HCT116 (cell line): Measurements from ENCODE around the gene MAN2B1. TPM values are rescaled to one million over a fixed set of nuclear protein-coding genes. Genes with fewer than 3 reads are reported as not detected.

ENCODE experiments used
- ATAC-seq: fragments of 200-7000 bp; cut with Tn5 transposase; 2 replicates; pipeline ENCODE4 v1.9.1; 2020; ENCODE audit warnings: mild to moderate bottlenecking, moderate library complexity
- BruUV-seq: library from RNA; stranded (reverse); fragments of 400-500 nt; replicated peaks from 2 replicates; lab custom pipeline; 2021; lab: Mats Ljungman, UMichigan
- CTCF ChIA-PET: fragments of 300-600 bp; sonication (Branson Sonifier 250); formaldehyde crosslinking; loops from one replicate; lab custom pipeline; 2021; ENCODE audit warnings: antibody characterized with exemption; lab: Charles Lee
- POLR2A ChIA-PET: fragments of 300-600, 350-600 bp; sonication (Branson Sonifier 250); formaldehyde crosslinking; loops from one replicate; lab custom pipeline; 2021; ENCODE audit warnings: antibody characterized with exemption; lab: Charles Lee
- RAD21 ChIA-PET, 2 experiments: fragments of 300-600 bp; sonication (Branson Sonifier 250); formaldehyde crosslinking; loops; one replicate each; lab custom pipeline; 2023; ENCODE audit warnings: low total read pairs in 2 of 2; ENCODE audit not compliant: uncharacterized antibody in 2 of 2, unreplicated experiment in 2 of 2, low non-redundant PET in 1 of 2; lab: Charles Lee
- DNase-seq: peaks from one replicate; pipeline ENCODE4 v3.0.0-alpha.2; 2010; ENCODE audit warnings: low read depth, low spot score
- H2AFZ ChIP-seq: fragments of 200-600 bp; shearing (Covaris generic), sonication (generic); 2 replicates; pipeline ENCODE4 v1.6.1; 2017; ENCODE audit warnings: low read depth, mixed run types, mixed read lengths, antibody characterized with exemption, low read length; ENCODE audit not compliant: poor library complexity, severe bottlenecking
- H3K27ac ChIP-seq: 2 replicates; pipeline ENCODE4 v1.5.1; 2012; ENCODE audit warnings: low read depth, low read length
- H3K27me3 ChIP-seq: fragments of 200-600 bp; sonication (generic); 2 replicates; pipeline ENCODE4 v1.6.1; 2016; ENCODE audit warnings: mixed run types, low read length, mixed read lengths; ENCODE audit not compliant: insufficient read depth
- H3K36me3 ChIP-seq, 2 experiments: fragments of 200-500 bp in 1 of 2; fragments of 200-600 bp in 1 of 2; sonication (Bioruptor generic) in 1 of 2; sonication (generic) in 1 of 2; 2 replicates each; pipeline versions ENCODE4 v1.5.1 to v1.6.1; 2014 to 2016; ENCODE audit warnings: low read length in 2 of 2, inconsistent platforms in 1 of 2, mixed read lengths in 1 of 2, mixed run types in 1 of 2; ENCODE audit not compliant: insufficient read depth in 2 of 2, control insufficient read depth in 1 of 2
- H3K4me1 ChIP-seq, 2 experiments: fragments of 200-600 bp in 1 of 2; sonication (generic) in 1 of 2; 2 replicates each; pipeline versions ENCODE4 v1.5.1 to v1.6.1; 2012 to 2017; ENCODE audit warnings: low read length in 2 of 2, inconsistent platforms in 1 of 2, mild to moderate bottlenecking in 1 of 2, mixed read lengths in 1 of 2, mixed run types in 1 of 2, moderate library complexity in 1 of 2; ENCODE audit not compliant: insufficient read depth in 2 of 2, control insufficient read depth in 1 of 2
- H3K4me2 ChIP-seq: fragments of 200-600 bp; sonication (generic); 2 replicates; pipeline ENCODE4 v1.6.1; 2017; ENCODE audit warnings: mixed run types, low read length, mixed read lengths
- H3K4me3 ChIP-seq, 2 experiments: fragments of 200-600 bp in 1 of 2; sonication (generic) in 1 of 2; replicated peaks in 1 of 2; 2 replicates each; pipeline ENCODE4 v1.5.1; 2011 to 2016; ENCODE audit warnings: low read length in 2 of 2, control low read depth in 1 of 2, low read depth in 1 of 2, mild to moderate bottlenecking in 1 of 2, mixed read lengths in 1 of 2, mixed run types in 1 of 2
- H3K79me2 ChIP-seq: fragments of 200-600 bp; sonication (generic); 2 replicates; pipeline ENCODE4 v1.6.1; 2017; ENCODE audit warnings: mild to moderate bottlenecking, mixed run types, low read length, moderate library complexity, mixed read lengths; ENCODE audit not compliant: insufficient read depth
- H3K9ac ChIP-seq: fragments of 200-600 bp; sonication (generic); 2 replicates; pipeline ENCODE4 v1.6.1; 2016; ENCODE audit warnings: low read length, mixed read lengths
- H3K9me2 ChIP-seq: fragments of 200-600 bp; sonication (generic), shearing (Covaris generic); 2 replicates; pipeline ENCODE4 v1.6.1; 2017; ENCODE audit warnings: mixed run types, mild to moderate bottlenecking, moderate library complexity; ENCODE audit not compliant: insufficient read depth
- H3K9me3 ChIP-seq, 2 experiments: fragments of 200-500 bp in 1 of 2; fragments of 200-600 bp in 1 of 2; sonication (Bioruptor generic) in 1 of 2; sonication (generic) in 1 of 2; 2 replicates each; pipeline ENCODE4 v1.6.1; 2014 to 2017; ENCODE audit warnings: low read length in 2 of 2, mixed read lengths in 2 of 2, inconsistent platforms in 1 of 2, low read depth in 1 of 2, mild to moderate bottlenecking in 1 of 2, mixed run types in 1 of 2, moderate library complexity in 1 of 2; ENCODE audit not compliant: control insufficient read depth in 1 of 2, insufficient read depth in 1 of 2
- H4K20me1 ChIP-seq: fragments of 200-600 bp; sonication (generic), shearing (Covaris generic); 2 replicates; pipeline ENCODE4 v1.6.1; 2017; ENCODE audit warnings: mixed run types, mild to moderate bottlenecking, moderate library complexity; ENCODE audit not compliant: insufficient read depth
- EGR1 ChIP-seq: IDR thresholded peaks from 2 replicates; pipeline ENCODE4 v1.6.1; 2012; ENCODE audit warnings: low read depth
- EZH2phosphoT487 ChIP-seq: fragments of 200-600 bp; IDR thresholded peaks from 2 replicates; pipeline ENCODE4 v1.6.1; 2018; ENCODE audit warnings: antibody characterized with exemption, borderline replicate concordance
- FOSL1 ChIP-seq: IDR thresholded peaks from 2 replicates; pipeline ENCODE4 v1.6.1; 2012; ENCODE audit warnings: low read depth
- JUND ChIP-seq: IDR thresholded peaks from 2 replicates; pipeline ENCODE4 v1.6.1; 2012
- POLR2A ChIP-seq: IDR thresholded peaks from 2 replicates; pipeline ENCODE4 v1.7.0; 2011; ENCODE audit warnings: borderline replicate concordance; ENCODE audit not compliant: insufficient read depth, insufficient read length; ENCODE audit errors: extremely low read depth
- SP1 ChIP-seq: IDR thresholded peaks from 2 replicates; pipeline ENCODE4 v1.6.1; 2012; ENCODE audit warnings: low read depth
- SRF ChIP-seq: IDR thresholded peaks from 2 replicates; pipeline ENCODE4 v1.6.1; 2012; ENCODE audit warnings: low read depth
- TCF7L2 ChIP-seq: IDR thresholded peaks from 2 replicates; pipeline ENCODE4 v1.7.0; 2011; ENCODE audit warnings: borderline replicate concordance, inconsistent platforms; ENCODE audit not compliant: insufficient read depth, insufficient read length; ENCODE audit errors: extremely low read depth
- ZFX ChIP-seq: fragments of 450-650 bp; IDR thresholded peaks from 2 replicates; pipeline ENCODE4 v1.6.1; 2017
- ZNF274 ChIP-seq: fragments of 200-500 bp; sonication (Bioruptor generic); IDR thresholded peaks from 2 replicates; pipeline ENCODE4 v1.6.1; 2014; ENCODE audit warnings: mild to moderate bottlenecking, low read depth, low read length, inconsistent platforms
- intact Hi-C: fragments of 100-400 bp; cut with micrococcal nuclease; formaldehyde crosslinking; loops from 2 replicates; pipeline ENCODE4 v1.10.0; 2022
- total RNA-seq: library from RNA; stranded (reverse); gene quantifications from one replicate; pipeline ENCODE4 v1.2.1, GENCODE V29; 2021; ENCODE audit not compliant: unreplicated experiment
- TF ChIP-seq, protein P1 (sequence below): IDR thresholded peaks from 2 replicates; pipeline ENCODE4 v1.6.1; 2012
- TF ChIP-seq, protein P2 (sequence below), 3 experiments: fragments of 200-600 bp in 1 of 3; sonication (generic) in 1 of 3; IDR thresholded peaks in 2 of 3; conservative IDR thresholded peaks in 1 of 3; 2 replicates each; pipeline ENCODE4 v1.5.1; 2012 to 2017; ENCODE audit warnings: low read depth in 2 of 3, low read length in 2 of 3, antibody characterized with exemption in 1 of 3, borderline replicate concordance in 1 of 3, control low read depth in 1 of 3, mild to moderate bottlenecking in 1 of 3, mixed read lengths in 1 of 3, mixed run types in 1 of 3, moderate library complexity in 1 of 3; ENCODE audit not compliant: insufficient read depth in 1 of 3
- TF ChIP-seq, protein P3 (sequence below): IDR thresholded peaks from 2 replicates; pipeline ENCODE4 v1.6.1; 2012; ENCODE audit warnings: low read depth
- TF ChIP-seq, protein P4 (sequence below): IDR thresholded peaks from 2 replicates; pipeline ENCODE4 v1.6.1; 2012

MAN2B1 gene
- total RNA-seq, 1 experiment from 2014 or later, result 48.3 TPM

DNA sequence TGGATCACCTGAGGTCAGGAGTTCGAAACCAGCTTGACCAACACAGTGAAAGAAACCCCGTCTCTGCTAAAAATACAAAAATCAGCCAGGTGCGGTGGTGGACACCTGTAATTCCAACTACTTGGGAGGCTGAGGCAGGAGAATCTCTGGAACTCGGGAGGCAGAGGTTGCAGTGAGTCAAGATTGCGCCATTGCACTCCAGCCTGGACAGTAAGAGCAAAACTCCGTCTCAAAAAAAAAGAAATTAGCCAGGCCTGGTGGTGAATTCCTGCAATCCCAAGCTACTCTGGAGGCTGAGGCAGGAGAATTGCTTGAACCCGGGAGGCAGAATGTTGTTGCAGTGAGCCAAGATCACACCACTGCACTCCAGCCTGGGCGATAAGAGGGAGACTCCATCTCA lies 42.1 kb upstream of the MAN2B1 start:
- CTCF ChIA-PET, result interaction anchor here (0.6 kb wide), 1 partner anchor 52 kb away, joined by 5 read pairs; no protein-coding TSS in a partner anchor
- DNase-seq, result no peak
- no peak overlapping the region for H3K4me3 ChIP-seq
- no peak overlapping the region for H3K27ac ChIP-seq
- no peaks in the 10 kb centered on the region for H4K20me1 ChIP-seq
- H3K9me2 ChIP-seq, result no peaks in the 10 kb centered on the region
- no peak overlapping the region for H3K9ac ChIP-seq
- no peaks in the 10 kb centered on the region for H3K27me3 ChIP-seq
- TF ChIP-seq EGR1, result no peak
- TF ChIP-seq SP1, result no peak
- TF ChIP-seq POLR2A, result no peak
- TF ChIP-seq, protein P1, sequence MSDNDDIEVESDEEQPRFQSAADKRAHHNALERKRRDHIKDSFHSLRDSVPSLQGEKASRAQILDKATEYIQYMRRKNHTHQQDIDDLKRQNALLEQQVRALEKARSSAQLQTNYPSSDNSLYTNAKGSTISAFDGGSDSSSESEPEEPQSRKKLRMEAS, result no peak
- TF ChIP-seq, protein P2, sequence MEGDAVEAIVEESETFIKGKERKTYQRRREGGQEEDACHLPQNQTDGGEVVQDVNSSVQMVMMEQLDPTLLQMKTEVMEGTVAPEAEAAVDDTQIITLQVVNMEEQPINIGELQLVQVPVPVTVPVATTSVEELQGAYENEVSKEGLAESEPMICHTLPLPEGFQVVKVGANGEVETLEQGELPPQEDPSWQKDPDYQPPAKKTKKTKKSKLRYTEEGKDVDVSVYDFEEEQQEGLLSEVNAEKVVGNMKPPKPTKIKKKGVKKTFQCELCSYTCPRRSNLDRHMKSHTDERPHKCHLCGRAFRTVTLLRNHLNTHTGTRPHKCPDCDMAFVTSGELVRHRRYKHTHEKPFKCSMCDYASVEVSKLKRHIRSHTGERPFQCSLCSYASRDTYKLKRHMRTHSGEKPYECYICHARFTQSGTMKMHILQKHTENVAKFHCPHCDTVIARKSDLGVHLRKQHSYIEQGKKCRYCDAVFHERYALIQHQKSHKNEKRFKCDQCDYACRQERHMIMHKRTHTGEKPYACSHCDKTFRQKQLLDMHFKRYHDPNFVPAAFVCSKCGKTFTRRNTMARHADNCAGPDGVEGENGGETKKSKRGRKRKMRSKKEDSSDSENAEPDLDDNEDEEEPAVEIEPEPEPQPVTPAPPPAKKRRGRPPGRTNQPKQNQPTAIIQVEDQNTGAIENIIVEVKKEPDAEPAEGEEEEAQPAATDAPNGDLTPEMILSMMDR (IDR thresholded peaks at IDR 0.05 in 2 of 3, conservative IDR thresholded peaks at IDR 0.05 in 1 of 3; ENCODE audit: borderline replicate concordance in 1 of 3, insufficient read depth in 1 of 3, low read depth in 2 of 3, low read length in 2 of 3), result no peak
- TF ChIP-seq FOSL1, result no peak
- TF ChIP-seq, protein P3, sequence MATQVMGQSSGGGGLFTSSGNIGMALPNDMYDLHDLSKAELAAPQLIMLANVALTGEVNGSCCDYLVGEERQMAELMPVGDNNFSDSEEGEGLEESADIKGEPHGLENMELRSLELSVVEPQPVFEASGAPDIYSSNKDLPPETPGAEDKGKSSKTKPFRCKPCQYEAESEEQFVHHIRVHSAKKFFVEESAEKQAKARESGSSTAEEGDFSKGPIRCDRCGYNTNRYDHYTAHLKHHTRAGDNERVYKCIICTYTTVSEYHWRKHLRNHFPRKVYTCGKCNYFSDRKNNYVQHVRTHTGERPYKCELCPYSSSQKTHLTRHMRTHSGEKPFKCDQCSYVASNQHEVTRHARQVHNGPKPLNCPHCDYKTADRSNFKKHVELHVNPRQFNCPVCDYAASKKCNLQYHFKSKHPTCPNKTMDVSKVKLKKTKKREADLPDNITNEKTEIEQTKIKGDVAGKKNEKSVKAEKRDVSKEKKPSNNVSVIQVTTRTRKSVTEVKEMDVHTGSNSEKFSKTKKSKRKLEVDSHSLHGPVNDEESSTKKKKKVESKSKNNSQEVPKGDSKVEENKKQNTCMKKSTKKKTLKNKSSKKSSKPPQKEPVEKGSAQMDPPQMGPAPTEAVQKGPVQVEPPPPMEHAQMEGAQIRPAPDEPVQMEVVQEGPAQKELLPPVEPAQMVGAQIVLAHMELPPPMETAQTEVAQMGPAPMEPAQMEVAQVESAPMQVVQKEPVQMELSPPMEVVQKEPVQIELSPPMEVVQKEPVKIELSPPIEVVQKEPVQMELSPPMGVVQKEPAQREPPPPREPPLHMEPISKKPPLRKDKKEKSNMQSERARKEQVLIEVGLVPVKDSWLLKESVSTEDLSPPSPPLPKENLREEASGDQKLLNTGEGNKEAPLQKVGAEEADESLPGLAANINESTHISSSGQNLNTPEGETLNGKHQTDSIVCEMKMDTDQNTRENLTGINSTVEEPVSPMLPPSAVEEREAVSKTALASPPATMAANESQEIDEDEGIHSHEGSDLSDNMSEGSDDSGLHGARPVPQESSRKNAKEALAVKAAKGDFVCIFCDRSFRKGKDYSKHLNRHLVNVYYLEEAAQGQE, result no peak
- no peak for TF ChIP-seq EZH2phosphoT487
- TF ChIP-seq, protein P4, sequence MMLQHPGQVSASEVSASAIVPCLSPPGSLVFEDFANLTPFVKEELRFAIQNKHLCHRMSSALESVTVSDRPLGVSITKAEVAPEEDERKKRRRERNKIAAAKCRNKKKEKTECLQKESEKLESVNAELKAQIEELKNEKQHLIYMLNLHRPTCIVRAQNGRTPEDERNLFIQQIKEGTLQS, result no peak
- no peak for TF ChIP-seq ZFX
- TF ChIP-seq JUND, result no peak
- TF ChIP-seq TCF7L2, result no peak
- TF ChIP-seq SRF, result no peak
- TF ChIP-seq ZNF274, result no peak
- ATAC-seq, result no peak
- BruUV-seq, result no TSS peak
- POLR2A ChIA-PET, result no interaction called here
- H3K4me2 ChIP-seq, result no peak overlapping the region
- no peaks in the 10 kb centered on the region for H3K9me3 ChIP-seq
- RAD21 ChIA-PET, result no interaction called here
- intact Hi-C loops, result no loop called here
- no peaks in the 10 kb centered on the region for H3K4me1 ChIP-seq
- peaks cover 46 to 63% of the 10 kb centered on the region in 2 experiments for H3K36me3 ChIP-seq
- no peak overlapping the region for H2AFZ ChIP-seq
- peaks cover 16% of the 10 kb centered on the region; the same call in 1 of the 2 replicates for H3K79me2 ChIP-seq
